Endothelial cell of hepatic sinusoid (primary cell): Measurements from ENCODE around the gene ARL8A.
"Not testable (repeated sequence)": the region's sequence is repeated elsewhere in the genome, so short reads cannot be mapped to it uniquely, and the experiment has no call there.

Source experiments
- in situ Hi-C: cut with HindIII; loops from 2 replicates; pipeline ENCODE4 v1.10.0; 2017; ENCODE audit warnings: low sequenced_read_pairs

The ARL8A gene

GRCh38 chr1:202144402-202145067, at the start of gene ARL8A:
TSS of gene ARL8A (minus strand) at chr1:202144737. CDS start at chr1:202144572, 165 bp downstream.
- in situ Hi-C loops = no loop called here

DNA sequence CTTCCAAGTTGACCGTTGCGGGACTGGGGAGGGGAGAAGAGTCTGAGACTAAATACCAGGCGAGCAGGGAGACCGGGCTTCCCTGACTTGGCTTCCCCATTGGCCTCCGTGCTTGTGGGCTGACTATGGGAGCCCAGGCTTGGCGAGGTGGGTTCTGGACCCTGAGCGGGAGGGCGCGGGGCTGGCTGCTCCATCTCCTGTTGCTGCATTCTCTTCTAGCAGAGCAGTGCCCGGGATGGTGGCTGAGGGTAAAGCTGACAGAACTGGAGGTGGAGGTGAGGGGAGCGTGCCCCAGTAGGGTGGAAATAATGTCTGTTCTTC, 49.8 kb upstream of the ARL8A start:
- in situ Hi-C loops = no loop called here

DNA sequence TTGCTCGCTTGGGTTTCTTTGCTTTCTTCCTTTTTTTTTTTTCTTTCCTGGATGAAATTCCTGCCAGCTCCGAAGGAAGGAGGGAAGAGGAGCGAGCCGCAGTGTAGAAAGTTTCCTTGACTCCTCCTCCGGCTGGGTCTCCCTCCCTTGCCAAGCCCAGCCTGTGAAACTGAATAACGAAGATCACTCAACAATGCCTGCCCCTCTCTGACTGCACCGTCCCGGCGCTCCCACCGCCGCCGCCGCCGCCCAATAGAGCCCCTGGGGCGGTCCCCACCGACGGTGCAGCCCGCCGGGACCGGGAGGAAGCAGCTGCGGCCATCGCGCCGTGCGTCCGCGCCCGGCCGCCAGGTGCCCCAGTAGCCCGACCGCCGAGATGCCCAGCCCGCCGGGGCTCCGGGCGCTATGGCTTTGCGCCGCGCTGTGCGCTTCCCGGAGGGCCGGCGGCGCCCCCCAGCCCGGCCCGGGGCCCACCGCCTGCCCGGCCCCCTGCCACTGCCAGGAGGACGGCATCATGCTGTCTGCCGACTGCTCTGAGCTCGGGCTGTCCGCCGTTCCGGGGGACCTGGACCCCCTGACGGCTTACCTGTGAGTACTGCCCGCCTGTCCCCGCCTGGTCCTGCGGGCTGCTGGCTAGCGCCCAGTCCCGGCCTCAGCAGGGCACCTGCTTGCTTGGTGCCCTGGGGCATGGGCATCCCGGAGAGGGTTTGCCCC, 49.2 kb upstream of the ARL8A start, which contains the start of gene LGR6:
Gene LGR6, plus strand, starts transcription at position 186 of the 714 bp plus-strand sequence. Its CDS starts 191 bp downstream, at position 377.
- in situ Hi-C loops = no loop called here

GRCh38 chr1:202192770-202193613, 48.5 kb upstream of the ARL8A start:
- in situ Hi-C loops = no loop called here

DNA sequence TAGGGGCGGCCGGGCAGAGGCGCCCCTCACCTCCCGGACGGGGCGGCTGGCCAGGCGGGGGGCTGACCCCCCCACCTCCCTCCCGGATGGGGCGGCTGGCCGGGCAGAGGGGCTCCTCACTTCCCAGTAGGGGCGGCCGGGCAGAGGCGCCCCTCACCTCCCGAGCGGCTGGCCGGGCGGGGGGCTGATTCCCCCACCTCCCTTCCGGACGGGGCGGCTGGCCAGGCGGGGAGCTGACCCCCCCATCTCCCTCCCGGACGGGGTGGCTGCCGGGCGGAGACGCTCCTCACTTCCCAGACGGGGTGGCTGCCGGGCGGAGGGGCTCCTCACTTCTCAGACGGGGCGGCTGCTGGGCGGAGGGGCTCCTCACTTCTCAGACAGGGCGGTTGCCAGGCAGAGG, 46.9 kb upstream of the ARL8A start:
- in situ Hi-C loops = not testable (repeated sequence)

GRCh38 chr1:202189918-202190715, 45.6 kb upstream of the ARL8A start:
- in situ Hi-C loops = no loop called here

DNA sequence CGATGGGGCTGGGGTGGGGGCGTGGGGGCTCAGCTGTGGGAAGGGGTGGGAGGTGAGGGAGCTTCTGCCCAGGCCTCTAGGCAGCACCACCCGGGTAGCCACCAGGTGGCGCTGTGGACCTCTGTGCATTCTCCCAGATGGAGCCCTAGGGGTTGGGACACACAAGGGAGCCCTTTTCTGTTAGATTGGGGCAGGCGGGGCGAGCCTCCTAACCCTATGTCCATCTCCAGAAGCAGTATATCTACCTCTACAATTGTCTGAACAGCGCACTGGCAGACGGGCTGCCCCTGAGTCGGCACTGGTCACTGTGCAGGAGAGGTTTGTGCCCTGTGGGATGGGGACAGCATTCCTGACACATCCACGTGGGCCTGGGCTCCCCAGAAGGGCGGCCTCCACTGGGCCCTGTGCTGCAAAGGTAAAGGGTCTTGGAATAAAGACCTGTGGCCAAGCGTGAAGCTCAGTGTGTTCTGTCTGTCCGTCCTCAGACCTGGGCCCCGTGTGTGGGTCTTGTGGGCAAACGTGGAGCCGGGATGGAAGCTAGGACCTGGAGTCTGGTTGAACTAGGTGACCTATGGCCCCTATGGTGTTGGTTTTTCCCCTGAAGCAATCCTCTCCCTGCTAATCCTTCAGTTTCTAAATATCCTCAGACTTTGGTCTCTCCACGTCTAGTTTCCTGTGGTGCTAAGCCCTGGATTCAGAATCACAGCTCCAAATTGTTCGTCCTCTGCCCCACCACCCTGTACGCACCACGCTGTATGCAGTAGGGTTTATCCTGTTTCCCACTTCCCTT, 44.7 kb upstream of the ARL8A start:
- in situ Hi-C loops = no loop called here

DNA sequence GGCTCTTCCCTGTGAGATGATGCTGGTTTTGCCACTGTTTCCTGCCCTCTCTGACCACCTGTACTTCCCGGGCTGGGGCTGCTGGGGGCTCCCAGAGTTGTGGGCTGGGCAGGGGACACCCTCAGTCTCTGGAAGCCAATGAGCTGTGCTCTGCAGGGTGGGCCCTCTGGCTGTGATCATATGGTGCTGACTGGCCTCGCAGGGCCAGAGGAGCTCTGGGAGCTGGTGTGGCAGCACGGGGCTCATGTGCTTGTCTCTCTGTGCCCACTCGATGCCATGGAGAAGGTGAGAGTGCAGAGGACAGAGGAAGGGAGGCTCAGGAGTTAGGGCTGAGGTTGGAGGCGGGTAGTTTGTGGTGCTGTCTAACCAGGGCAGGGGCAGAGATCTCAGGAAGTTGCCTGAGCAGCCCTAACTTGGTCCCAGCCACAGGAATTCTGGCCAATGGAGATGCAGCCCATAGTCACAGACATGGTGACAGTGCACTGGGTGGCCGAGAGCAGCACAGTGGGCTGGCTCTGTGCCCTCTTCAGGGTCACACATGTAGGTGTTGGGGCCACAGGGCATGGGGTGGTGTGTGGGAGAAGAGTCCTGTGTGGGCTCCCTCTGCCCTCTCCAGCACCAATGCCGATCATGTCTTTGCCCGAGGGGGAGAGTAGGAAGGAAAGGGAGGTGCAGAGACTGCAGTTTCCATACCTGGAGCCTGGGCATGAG, 43.3 kb upstream of the ARL8A start:
- in situ Hi-C loops = no loop called here

GRCh38 chr1:202187041-202187671, 42.6 kb upstream of the ARL8A start:
- in situ Hi-C loops = no loop called here

DNA sequence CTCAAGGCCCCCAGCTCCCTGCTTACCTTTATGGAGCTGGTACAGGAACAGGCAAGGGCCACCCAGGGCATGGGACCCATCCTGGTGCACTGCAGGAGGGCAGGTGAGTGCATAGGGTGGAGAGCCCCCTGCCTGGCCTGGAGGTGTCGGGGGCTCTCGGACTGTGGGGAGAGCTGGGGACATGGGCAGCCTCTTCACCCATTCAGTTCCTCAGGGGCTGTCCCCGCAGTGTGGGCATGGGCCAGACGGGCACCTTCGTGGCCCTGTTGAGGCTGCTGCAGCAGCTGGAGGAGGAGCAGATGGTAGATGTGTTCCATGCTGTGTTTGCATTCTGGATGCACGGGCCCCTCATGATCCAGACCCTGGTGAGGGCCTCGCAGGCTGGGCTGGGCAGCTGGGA, 41.8 kb upstream of the ARL8A start:
- in situ Hi-C loops = no loop called here

DNA sequence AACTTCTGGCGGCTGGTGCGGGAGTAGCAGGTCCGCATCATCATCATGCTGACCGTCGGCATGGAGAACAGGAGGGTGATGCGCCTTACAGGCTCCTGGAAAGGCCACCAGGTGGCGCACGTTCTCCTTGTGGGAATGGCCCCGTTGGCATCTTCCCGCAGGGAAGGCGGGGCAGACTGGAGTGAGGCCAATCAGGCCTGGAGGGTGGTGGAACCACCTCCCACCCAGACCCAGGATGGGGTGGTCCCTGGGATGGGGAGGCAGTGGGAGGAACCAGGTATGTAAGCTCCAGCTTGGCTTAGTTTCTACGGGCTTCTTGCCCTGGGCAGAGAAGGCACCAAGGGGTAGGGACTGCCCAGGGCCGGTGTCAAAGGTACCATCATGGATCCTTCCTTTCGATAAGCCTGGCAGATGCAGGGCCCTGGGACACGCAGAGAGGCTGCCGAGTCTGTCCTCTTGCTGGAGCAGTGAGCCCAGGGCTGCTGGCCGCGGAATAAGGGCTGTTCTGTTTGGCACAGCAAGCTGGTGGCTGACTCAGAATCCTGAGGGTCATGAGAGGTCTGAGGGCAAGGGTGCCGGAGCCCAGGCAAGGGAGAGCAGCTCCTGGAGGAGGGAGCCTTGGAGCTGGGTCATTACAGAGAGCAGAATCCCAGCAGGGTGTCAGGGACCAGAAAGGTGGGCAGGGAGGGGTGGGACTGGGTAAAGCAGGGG, 40.4 kb upstream of the ARL8A start:
- in situ Hi-C loops = no loop called here

GRCh38 chr1:202182040-202182877, 37.7 kb upstream of the ARL8A start:
- in situ Hi-C loops = no loop called here

- in situ Hi-C loops = no loop called here
Measured at GRCh38 chr1:202181586-202181985, 37.0 kb upstream of the ARL8A start.

GRCh38 chr1:202180751-202181139, 36.2 kb upstream of the ARL8A start:
- in situ Hi-C loops = not testable (repeated sequence)

DNA sequence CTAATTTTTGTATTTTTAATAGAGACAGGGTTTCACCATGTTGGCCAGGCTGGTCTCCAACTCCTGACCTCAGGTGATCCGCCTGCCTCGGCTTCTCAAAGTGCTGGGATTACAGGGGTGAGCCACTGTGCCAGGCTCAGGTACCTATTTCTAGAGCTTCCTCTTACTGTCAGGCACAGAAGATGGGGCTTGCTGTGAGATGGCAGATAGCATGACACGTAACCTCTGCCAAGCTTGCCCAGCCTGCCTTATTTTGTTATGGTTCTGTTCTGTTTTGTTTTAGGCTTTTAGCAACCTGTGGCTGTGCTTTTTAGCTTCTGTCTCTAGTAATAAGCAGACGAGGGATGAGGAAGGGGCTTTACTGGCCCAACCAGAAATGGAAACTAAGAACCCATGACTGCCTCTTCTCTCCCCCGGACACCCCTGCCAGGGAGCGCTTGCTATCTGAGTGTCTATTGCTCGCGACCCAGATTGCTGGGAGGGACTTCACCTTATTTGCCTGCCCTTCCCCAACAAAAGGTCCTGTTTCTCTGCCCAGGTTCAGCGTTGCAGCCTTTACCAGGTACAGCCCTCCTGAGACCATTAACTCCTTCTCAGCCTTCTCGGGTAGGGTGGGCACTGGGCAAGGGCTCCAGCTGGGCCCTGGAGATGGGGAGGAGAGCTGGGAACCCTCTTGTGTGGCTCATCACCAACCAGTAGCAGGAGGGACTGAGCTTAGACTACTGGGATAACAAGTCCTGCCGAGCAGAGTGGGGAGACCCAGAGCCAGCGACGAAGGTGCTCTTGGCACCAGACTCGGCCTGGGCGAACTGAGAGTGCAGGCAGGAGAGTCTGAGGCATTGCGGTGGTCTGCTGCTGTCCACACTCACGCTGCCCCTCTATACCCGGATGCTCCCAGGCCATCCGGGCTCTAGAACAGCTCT, 35.6 kb upstream of the ARL8A start:
- in situ Hi-C loops = no loop called here
